ENCODE results near the gene IGSF11. TPM values are rescaled to one million over a fixed set of nuclear protein-coding genes. Genes with fewer than 3 reads are reported as not detected.

Gene IGSF11
- total RNA-seq, 2 experiments from 2014 or later, result 1.2 to 2.0 TPM

DNA sequence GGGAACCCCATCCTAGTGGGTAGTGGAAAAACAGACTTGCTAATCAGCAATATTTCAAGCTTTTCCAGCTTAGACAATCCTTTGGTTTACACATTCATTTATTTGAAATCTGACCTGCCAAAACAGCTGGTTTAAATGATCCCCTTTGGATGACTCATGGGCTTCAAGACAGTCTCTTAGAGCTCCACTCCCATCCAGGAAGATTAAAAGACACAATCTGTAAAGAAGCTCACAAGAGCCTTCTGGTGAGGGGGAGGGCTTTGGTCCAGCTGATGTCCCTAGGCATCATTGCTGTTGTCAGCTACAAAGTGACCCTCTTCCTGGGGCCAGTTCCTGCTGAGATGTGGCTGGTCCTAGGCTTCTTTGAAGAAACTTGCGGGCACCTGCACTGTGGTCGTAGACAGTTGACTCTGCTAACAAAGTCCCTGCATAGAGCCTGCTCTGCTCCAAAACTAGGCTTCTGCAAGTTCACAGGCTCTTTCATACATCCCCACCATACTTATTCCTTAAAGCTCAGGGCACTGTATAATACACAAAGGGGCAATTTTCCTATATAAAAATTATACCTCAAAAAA is 73.7 kb downstream of the IGSF11 start:
- no peak overlapping the region for H3K27ac Mint-ChIP-seq
- POLR2A ChIA-PET, result no interaction called here

DNA sequence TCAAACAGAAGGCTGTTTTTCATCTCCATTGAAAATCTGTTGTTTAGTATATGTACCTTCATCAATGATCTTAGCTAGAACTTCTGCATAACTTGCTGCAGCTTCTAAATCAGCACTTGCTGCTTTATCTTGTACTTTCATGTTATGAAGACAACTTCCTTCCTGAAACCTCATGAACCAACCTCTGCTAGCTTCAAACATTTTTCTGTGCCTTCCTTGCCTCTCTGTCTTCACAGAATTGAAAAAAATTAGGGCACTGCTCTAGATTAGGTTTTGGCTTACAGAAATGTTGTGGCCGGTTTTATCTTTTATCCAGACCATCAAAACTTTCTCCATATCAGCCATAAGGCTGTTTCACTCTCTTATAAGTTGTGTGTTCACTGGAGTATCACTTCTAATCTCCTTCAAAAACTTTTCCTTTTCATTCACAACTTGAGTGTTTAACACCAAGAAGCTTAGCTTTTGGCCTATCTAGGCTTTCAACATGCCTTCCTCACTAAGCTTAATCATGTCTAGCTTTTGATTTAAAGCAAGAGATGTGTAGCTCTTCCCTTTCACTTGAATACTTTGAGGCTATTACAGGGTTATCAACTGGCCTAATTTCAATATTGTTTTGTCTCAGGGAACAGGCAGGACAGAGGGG is 78.6 kb downstream of the IGSF11 start:
- peak overlapping the region; percentile 91 for H3K27ac Mint-ChIP-seq
- H3K36me3 Mint-ChIP-seq (ENCODE audit: low read depth), result peaks cover 18% of the 10 kb centered on the region
- ChIA-PET POLR2A (interaction anchor here (0.6 kb wide), 1 partner anchor 1601 kb away, joined by 10 read pairs; no protein-coding TSS in a partner anchor), CTCF (interaction anchor here (0.9 to 1.8 kb wide), 2 partner anchors 11 to 13 kb away, joined by 3 to 4 read pairs; no protein-coding TSS in a partner anchor)
- H3K27me3 Mint-ChIP-seq, result no peaks in the 10 kb centered on the region
- peak; percentile 33 for DNase-seq
- H3K4me1 Mint-ChIP-seq, result peaks cover 42% of the 10 kb centered on the region
- H3K4me3 Mint-ChIP-seq, result peak overlapping the region; percentile 28
- H3K9me3 Mint-ChIP-seq, result peaks cover 24% of the 10 kb centered on the region

More for the DNA sequence above, 73.7 kb downstream of the IGSF11 start:
- DNase-seq, result no peak
- H3K36me3 Mint-ChIP-seq (ENCODE audit: low read depth), result peaks cover 2% of the 10 kb centered on the region
- H3K4me1 Mint-ChIP-seq, result peaks cover 16% of the 10 kb centered on the region
- H3K9me3 Mint-ChIP-seq, result peaks cover 2% of the 10 kb centered on the region
- peaks cover 10% of the 10 kb centered on the region for H3K27me3 Mint-ChIP-seq
- H3K4me3 Mint-ChIP-seq, result no peak overlapping the region
- CTCF ChIA-PET, result interaction anchor here (0.8 to 1.0 kb wide), 2 partner anchors 13 to 73 kb away, joined by 3 to 4 read pairs; partner anchors contain the start of gene IGSF11

DNA sequence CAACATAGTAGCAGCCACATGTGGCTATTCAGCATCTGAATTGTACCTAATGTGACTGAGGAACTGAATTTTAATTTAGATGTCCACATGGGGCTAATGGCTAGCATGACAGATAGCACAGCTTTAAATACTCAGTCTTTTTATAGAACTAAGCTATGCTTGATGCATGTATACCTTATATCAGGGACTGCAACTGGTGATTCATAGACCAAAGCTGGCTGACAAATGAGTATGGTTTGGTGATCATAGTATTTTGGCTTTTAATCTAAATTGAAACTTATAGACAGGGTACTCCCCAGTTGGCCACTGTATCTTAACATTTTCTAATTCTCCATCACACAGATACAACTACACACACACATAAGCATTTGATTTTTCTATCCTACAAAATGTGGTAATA is 83.6 kb downstream of the IGSF11 start:
- Mint-ChIP-seq H3K36me3 (ENCODE audit: low read depth) (peaks cover 16% of the 10 kb centered on the region), H3K4me1 (peaks cover 58% of the 10 kb centered on the region), H3K27ac (no peak overlapping the region), H3K4me3 (no peak overlapping the region), H3K27me3 (no peaks in the 10 kb centered on the region), H3K9me3 (peaks cover 22% of the 10 kb centered on the region)
- CTCF ChIA-PET, result interaction anchor here (0.9 kb wide), 1 partner anchor 191 kb away, joined by 4 read pairs; no protein-coding TSS in a partner anchor
- POLR2A ChIA-PET, result no interaction called here
- DNase-seq, result no peak

DNA sequence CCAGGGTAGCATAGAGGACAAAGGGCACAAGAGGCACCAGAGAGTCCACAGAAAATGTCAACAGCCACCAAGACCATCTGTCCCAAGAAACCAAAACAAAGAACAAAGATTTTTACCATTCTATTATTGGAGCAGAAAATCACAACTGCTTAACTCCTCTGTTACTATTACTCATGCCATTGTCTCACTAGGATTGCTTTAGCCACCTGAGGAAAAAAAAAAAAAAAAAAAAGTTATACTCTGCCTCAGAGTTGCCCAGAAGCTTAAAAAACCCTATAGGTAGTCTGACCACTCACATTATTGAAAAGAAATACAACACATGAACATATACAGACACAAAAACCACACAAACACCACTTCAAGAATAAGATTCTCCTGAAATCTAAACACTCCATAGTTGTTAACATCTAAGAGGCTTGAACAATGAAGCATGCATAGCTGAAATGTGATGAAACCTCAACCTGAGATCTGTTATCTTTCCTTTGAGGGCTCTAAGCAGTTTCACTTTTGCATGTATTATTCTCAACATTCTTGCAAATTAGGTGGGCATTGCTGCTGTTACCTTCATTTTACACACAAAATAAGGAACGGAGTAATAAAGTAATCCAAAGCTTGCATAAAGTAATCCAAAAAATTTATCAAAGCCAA is 85.4 kb downstream of the IGSF11 start:
- ChIA-PET CTCF (interaction anchor here (0.6 kb wide), 1 partner anchor 292 kb away, joined by 3 read pairs; no protein-coding TSS in a partner anchor), POLR2A (interaction anchor here (0.6 kb wide), 1 partner anchor 72 kb away, joined by 11 read pairs; no protein-coding TSS in a partner anchor)
- no peaks in the 10 kb centered on the region for H3K27me3 Mint-ChIP-seq

DNA sequence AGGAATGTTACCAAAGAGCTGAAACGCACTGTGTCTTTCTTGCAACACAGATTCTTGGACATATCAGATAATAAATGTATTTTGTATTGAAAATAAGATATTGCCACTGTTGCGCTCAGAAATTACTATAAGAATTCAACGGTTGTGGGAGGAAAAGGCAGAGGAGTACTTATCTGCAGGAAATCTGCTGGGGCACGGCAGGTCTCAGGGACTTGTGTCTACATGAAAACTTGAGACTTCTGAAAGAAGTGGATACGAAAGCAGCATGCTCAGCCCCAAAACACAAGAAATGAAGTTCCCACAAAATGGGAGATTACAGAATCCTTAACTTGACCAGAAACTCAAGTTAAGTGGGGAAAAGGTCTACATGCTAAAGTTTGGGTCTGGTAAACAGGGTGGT is 86.5 kb downstream of the IGSF11 start:
- Mint-ChIP-seq H3K4me1 (peaks cover 46% of the 10 kb centered on the region), H3K27ac (no peak overlapping the region), H3K4me3 (no peak overlapping the region), H3K36me3 (ENCODE audit: low read depth) (no peaks in the 10 kb centered on the region), H3K9me3 (peaks cover 5% of the 10 kb centered on the region), H3K27me3 (no peaks in the 10 kb centered on the region)
- ChIA-PET CTCF (no interaction called here), POLR2A (no interaction called here)
- DNase-seq, result no peak

More for the DNA sequence above, 85.4 kb downstream of the IGSF11 start:
- peak; percentile 29 for DNase-seq
- Mint-ChIP-seq H3K36me3 (ENCODE audit: low read depth) (peaks cover 9% of the 10 kb centered on the region), H3K27ac (peak overlapping the region; percentile 83), H3K4me3 (no peak overlapping the region), H3K9me3 (peaks cover 13% of the 10 kb centered on the region), H3K4me1 (peaks cover 47% of the 10 kb centered on the region)

- H3K4me3 Mint-ChIP-seq, result no peak overlapping the region
- POLR2A ChIA-PET, result no interaction called here
Measured at GRCh38 chr3:118946449-118946848, 88.2 kb downstream of the IGSF11 start.

GRCh38 chr3:118945834-118946233 is 88.8 kb downstream of the IGSF11 start:
- DNase-seq, result no peak
- peaks cover 51% of the 10 kb centered on the region for H3K4me1 Mint-ChIP-seq
- POLR2A ChIA-PET, result no interaction called here
- CTCF ChIA-PET, result no interaction called here
- peaks cover 2% of the 10 kb centered on the region for H3K9me3 Mint-ChIP-seq
- no peaks in the 10 kb centered on the region for H3K36me3 Mint-ChIP-seq (ENCODE audit: low read depth)
- H3K4me3 Mint-ChIP-seq, result no peak overlapping the region
- no peaks in the 10 kb centered on the region for H3K27me3 Mint-ChIP-seq
- H3K27ac Mint-ChIP-seq, result no peak overlapping the region

More at GRCh38 chr3:118946449-118946848, 88.2 kb downstream of the IGSF11 start:
- DNase-seq, result no peak
- peaks cover 56% of the 10 kb centered on the region for H3K4me1 Mint-ChIP-seq
- peaks cover 4% of the 10 kb centered on the region for H3K9me3 Mint-ChIP-seq
- no peaks in the 10 kb centered on the region for H3K27me3 Mint-ChIP-seq
- CTCF ChIA-PET, result no interaction called here
- no peaks in the 10 kb centered on the region for H3K36me3 Mint-ChIP-seq (ENCODE audit: low read depth)
- no peak overlapping the region for H3K27ac Mint-ChIP-seq

DNA sequence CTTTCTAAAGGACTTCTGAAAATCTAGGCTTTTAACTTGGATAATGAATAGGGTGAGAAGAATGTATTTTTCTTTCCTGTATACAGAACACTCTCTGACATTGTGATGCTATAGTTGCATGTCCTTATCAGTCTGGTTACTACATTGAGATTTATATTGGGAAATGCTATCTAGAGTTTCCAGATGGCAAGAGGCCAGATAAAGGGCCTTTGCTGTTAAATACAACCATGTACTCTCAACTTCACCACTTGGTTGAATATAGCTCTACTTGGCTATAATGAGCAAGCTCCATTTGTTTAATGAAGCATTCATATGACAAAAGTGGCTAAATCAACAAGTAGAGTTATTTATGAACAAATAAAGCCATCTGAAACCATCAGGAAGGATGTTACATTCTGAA is 91.0 kb downstream of the IGSF11 start:
- DNase-seq, result no peak
- ChIA-PET CTCF (no interaction called here), POLR2A (no interaction called here)
- no peaks in the 10 kb centered on the region for H3K27me3 Mint-ChIP-seq
- no peak overlapping the region for H3K4me3 Mint-ChIP-seq
- no peak overlapping the region for H3K27ac Mint-ChIP-seq
- peaks cover 36% of the 10 kb centered on the region for H3K4me1 Mint-ChIP-seq
- H3K36me3 Mint-ChIP-seq (ENCODE audit: low read depth), result peaks cover 1% of the 10 kb centered on the region
- H3K9me3 Mint-ChIP-seq, result peaks cover 8% of the 10 kb centered on the region

DNA sequence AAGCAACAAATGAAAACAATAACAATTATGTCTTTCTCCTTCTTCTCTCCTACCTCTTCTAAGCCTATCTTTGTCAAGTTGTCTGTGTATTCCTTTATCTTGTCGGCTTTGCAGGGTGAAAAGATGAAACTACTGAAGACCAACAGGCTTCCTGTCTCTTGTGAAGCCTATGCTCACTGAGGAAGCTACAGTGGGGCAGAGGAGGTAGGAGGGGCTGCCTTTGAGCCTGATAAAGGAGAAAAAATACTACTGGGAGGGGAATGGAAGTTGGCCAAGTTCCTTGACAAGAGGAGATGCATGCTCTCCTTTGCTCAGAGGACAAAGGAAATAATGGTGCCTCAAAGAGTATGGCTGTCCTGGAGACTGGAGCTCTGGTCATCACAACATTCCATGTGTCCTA is 92.0 kb downstream of the IGSF11 start:
- H3K27ac Mint-ChIP-seq, result no peak overlapping the region
- no peak overlapping the region for H3K4me3 Mint-ChIP-seq
- peaks cover 37% of the 10 kb centered on the region for H3K4me1 Mint-ChIP-seq
- DNase-seq, result no peak
- peaks cover 1% of the 10 kb centered on the region for H3K36me3 Mint-ChIP-seq (ENCODE audit: low read depth)
- ChIA-PET POLR2A (interaction anchor here (0.6 kb wide), 1 partner anchor 76 kb away, joined by 3 read pairs; no protein-coding TSS in a partner anchor), CTCF (interaction anchor here (0.8 kb wide), 1 partner anchor 14 kb away, joined by 3 read pairs; no protein-coding TSS in a partner anchor)
- H3K9me3 Mint-ChIP-seq, result peaks cover 8% of the 10 kb centered on the region
- H3K27me3 Mint-ChIP-seq, result no peaks in the 10 kb centered on the region

GRCh38 chr3:118942195-118942594 is 92.5 kb downstream of the IGSF11 start:
- CTCF ChIA-PET, result interaction anchor here (0.8 kb wide), 1 partner anchor 14 kb away, joined by 3 read pairs; no protein-coding TSS in a partner anchor
- POLR2A ChIA-PET, result no interaction called here
- H3K4me3 Mint-ChIP-seq, result no peak overlapping the region

GRCh38 chr3:118941236-118941635 is 93.4 kb downstream of the IGSF11 start:
- ChIA-PET POLR2A (no interaction called here), CTCF (no interaction called here)
- no peak overlapping the region for H3K4me3 Mint-ChIP-seq
- H3K4me1 Mint-ChIP-seq, result peaks cover 33% of the 10 kb centered on the region
- H3K9me3 Mint-ChIP-seq, result peaks cover 8% of the 10 kb centered on the region
- DNase-seq, result no peak
- H3K27me3 Mint-ChIP-seq, result no peaks in the 10 kb centered on the region
- no peak overlapping the region for H3K27ac Mint-ChIP-seq
- peaks cover 1% of the 10 kb centered on the region for H3K36me3 Mint-ChIP-seq (ENCODE audit: low read depth)

More at GRCh38 chr3:118942195-118942594, 92.5 kb downstream of the IGSF11 start:
- H3K36me3 Mint-ChIP-seq (ENCODE audit: low read depth), result peaks cover 1% of the 10 kb centered on the region
- DNase-seq, result no peak
- no peak overlapping the region for H3K27ac Mint-ChIP-seq
- peaks cover 36% of the 10 kb centered on the region for H3K4me1 Mint-ChIP-seq
- H3K27me3 Mint-ChIP-seq, result no peaks in the 10 kb centered on the region
- peaks cover 8% of the 10 kb centered on the region for H3K9me3 Mint-ChIP-seq

DNA sequence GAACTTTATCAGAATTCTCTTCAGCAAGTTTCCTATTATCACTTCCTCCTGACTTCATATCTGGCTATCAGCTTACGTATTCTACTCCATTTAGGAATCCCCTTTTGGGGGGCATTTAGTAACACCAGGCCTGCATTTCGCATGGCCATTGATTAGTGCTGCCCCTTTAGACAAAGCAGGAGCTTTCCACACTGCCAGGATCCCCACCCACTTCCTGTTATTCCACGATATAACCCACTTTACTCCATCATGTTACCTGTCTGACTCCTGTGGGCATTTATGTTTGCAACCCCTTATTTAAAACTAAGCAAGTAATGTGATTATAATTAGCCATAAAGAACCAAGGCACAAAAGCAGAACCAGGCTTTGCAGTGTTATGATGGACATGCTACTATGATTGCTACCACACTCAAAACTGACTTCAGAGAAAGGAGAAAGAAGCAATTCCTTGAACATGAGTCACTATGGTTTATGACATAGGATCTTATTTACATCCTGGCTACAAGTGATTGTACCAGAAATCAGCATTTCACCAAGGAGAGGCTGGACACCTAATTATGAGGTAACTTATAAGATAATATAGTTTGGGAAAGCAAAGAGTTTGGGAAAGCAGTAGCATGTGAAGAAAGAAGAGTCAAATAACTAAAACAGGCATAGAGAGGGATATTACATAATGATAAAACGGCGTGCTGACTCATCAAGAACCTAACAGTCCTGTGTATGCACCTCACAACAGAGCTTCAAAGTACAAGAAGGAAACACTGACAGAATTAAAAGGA is 96.3 kb downstream of the IGSF11 start:
- ChIA-PET CTCF (no interaction called here), POLR2A (no interaction called here)
- H3K9me3 Mint-ChIP-seq, result peaks cover 8% of the 10 kb centered on the region
- DNase-seq, result no peak
- no peak overlapping the region for H3K27ac Mint-ChIP-seq
- H3K27me3 Mint-ChIP-seq, result no peaks in the 10 kb centered on the region
- no peak overlapping the region for H3K4me3 Mint-ChIP-seq
- peaks cover 1% of the 10 kb centered on the region for H3K36me3 Mint-ChIP-seq (ENCODE audit: low read depth)
- H3K4me1 Mint-ChIP-seq, result peaks cover 26% of the 10 kb centered on the region

Data from activated CD4-positive, alpha-beta T cell treated with anti-CD3 and anti-CD28 coated beads, Interleukin-2, amount 10 ng/mL, durations not matched to agents 7 days and 5 days (primary cell).